AG20443 (cell line): ENCODE results near the gene FAM177A1.
"Not testable (repeated sequence)": the region's sequence is repeated elsewhere in the genome, so short reads cannot be mapped to it uniquely, and the experiment has no call there.

ENCODE experiments used
- DNase-seq: peaks from one replicate; pipeline ENCODE4 v3.0.0; 2012; ENCODE audit warnings: low spot score, mixed read lengths

The FAM177A1 gene

DNA sequence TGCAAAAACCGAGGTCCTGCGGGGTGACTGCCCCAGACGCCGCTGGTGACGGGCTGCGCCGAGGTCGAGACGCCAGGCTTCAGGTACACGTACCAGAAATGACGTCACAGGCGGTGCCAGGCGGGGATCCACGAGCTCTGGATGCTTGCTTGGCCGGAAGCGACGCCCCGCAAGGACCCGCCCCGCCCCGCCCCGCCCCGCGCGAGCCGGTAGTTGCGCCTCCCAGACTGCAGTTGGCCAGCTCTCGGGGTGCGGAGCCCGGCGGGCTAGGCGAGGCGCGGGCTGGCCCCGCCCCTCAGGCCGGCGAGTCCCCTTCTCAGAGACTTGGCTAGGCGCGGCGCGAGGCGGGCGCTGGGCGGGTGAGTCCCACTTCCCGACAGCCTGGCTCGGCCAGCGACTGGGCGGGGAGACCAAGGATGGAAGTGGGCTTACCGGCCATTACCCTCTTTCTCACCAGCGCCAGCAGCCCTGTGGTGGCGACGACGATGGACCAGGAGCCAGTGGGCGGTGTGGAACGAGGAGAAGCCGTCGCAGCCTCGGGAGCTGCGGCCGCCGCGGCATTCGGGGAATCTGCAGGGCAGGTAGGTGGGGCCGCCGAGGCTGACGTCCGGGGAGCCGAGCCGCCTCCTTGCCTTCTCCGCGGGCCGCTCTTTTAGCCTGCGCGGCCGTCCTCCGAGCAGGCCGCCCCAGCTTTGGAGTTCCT lies at the start of gene FAM177A1:
Gene FAM177A1 (plus strand): TSS at position 225 of the 703 bp plus-strand sequence. CDS start 192 bp downstream, at position 417.
- peak; percentile 99 for DNase-seq

GRCh38 chr14:34997762-34998161 lies 48.3 kb upstream of the FAM177A1 start:
- no peak for DNase-seq

GRCh38 chr14:34999500-34999899 lies 46.6 kb upstream of the FAM177A1 start:
- DNase-seq, result no peak

DNA sequence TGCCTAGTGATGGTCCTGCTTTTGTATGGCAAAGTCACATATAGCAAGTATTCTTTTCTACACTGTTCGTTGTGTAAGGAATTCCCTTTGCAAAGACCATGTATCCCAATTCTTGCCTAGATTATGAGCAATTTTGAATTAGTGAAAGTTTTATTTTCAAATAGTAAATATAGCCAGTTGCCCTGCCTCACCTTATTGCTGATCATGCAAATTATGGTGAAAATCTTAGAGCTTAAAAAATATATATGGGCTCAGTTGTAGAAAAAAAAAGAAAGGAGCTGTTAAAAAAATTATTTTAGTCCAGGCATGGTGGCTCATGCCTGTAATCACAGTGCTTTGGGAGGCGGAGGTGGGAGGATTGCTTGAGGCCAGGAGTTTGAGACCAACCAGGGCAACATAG lies 44.5 kb upstream of the FAM177A1 start:
- DNase-seq, result no peak

DNA sequence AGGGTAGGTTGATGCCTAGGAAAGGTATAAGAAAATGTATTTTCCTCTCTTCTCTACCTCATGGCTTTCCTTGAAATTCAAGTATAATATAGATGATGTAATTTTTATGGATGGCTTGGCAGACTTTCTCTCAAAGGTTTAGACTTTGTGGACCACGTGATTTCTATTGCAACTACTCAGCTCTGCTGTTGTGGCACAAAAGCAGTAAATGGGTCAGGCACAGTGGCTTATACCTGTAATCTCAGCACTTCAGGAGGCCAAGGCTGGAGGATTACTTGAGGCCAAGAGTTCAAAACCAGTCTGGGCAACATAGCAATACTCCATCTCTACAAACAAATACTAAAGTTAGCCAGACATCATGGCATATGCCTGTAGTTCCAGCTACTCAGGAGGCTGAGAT lies 41.2 kb upstream of the FAM177A1 start:
- DNase-seq, result no peak

GRCh38 chr14:35016568-35016967 lies 29.5 kb upstream of the FAM177A1 start:
- DNase-seq, result no peak

DNA sequence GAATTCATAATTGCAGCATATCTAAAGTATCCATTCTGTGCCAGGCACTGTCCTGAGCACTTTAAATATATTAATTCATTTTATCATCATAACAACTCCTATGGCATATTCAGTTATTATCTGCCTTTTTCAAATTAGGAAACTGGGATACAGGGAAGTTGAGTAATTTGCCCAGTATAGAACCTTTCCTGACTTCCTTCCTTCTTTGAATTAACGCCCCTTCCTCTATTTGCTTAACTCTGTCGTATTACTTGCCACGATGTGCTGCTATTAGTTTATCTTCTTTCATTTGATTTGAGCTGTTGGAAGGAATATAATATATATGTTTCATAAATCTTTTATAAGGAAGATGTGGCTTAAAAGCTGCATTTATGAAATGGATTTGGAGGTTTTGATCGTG lies 25.4 kb upstream of the FAM177A1 start:
- DNase-seq, result no peak

- DNase-seq, result no peak
Observed at GRCh38 chr14:35028435-35028834, 17.6 kb upstream of the FAM177A1 start.

DNA sequence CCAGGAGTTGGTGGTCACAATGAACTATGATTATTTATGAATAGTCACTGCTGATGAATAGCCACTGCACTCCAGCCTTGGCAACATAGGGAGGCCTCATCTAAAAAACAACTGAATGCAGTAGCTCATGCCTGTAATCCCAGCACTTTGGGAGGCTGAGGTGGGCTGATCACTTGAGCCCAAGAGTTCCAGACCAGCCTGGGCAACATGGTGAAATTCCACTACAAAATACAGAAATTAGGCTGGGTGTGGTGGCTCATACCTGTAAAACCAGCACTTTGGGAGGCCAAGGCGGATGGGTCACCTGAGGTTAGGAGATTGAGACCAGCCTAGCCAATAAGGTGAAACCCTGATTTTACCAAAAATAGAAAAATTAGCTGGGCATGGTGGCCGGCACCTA lies 13.5 kb upstream of the FAM177A1 start:
- DNase-seq, result no peak

DNA sequence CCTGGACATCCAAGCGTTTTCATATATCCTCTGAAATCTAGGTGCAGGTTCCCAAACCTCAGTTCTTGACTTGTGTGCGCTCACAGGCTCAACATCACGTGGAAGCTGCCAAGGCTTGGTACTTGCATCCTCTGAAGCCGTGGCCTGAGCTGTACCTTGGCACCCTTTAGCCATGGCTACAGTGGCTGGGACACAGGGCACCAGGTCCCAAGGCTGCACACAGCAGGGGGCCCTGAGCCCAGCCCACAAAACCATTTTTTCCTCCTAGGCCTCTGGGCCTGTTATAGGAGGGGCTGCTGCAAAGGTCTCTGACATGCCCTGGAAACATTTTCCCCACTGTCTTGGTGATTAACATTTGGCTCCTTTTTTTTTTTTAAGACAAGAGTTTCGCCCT lies 11.6 kb upstream of the FAM177A1 start:
- no peak for DNase-seq

GRCh38 chr14:35034944-35035554 lies 11.0 kb upstream of the FAM177A1 start:
- DNase-seq, result not testable (repeated sequence)

DNA sequence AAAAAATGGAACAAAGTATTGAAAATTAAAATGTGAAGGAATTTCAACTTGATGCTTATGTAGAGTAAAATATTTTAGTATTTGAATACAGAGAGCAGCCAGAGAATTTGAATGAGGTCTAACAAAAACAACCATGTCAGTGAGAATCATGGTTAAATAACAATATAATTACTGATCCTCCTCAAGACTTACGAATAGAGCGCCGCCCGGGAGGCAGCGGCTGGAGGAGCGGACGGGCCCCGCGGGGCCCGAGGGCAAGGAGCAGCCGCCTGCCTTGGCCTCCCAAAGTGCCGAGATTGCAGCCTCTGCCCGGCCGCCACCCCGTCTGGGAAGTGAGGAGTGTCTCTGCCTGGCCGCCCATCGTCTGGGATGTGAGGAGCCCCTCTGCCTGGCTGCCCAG lies 7.8 kb upstream of the FAM177A1 start:
- not testable (repeated sequence) for DNase-seq

- no peak for DNase-seq
Observed at GRCh38 chr14:35042632-35043031, 3.4 kb upstream of the FAM177A1 start.

- no peak for DNase-seq
Observed at GRCh38 chr14:35043046-35043445, 3.0 kb upstream of the FAM177A1 start.

DNA sequence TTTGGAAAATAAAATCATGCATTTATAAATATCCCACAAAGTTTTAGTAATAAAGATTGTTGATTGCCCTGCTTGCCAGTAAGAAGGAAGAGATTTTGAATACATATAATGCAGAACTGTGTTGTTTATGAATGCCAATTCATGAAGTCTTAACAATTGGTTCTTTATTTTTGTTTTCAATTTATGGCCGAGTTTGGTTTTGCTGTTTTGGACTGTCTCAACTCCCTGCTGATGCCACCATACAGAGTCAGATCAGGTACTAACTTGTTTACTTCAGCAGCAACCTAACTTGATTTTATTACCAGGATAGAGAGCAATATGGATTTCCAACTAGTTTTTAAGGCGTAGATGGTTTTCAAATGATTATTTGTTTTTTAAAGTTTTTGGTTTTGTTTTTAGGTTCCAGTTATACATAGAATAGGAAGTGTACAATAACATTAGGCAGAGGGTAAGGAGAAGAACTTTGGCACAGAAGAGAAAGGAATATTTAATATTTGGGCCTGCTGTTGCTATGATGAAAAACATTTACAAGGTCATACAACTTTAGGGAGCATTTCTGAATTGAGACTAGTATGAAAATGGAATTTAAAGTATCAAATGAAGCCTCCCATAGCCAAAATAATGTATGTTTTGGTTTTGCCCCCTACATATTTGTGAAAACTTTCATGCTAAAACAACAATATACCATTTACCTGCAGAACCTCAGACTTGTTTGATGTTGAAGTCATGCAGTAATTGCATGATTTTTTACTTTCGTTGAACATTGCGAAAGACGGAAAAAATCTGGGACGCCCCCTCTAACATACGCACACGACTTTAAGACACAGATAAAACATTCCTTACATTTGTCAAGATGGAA lies 904 bp upstream of the FAM177A1 start:
- peak; percentile 21 for DNase-seq

DNA sequence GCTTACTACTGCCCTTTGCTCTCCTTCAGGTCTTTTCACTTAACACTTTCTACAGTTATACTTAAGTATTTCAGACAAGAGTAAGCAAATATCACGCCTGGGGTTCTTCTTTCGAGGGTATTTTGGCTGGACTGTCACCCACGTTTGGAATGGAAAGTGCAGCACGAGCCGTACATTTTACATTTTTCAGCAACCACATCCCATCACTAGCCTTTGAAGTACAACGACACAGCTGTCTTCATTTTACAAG lies 349 bp upstream of the FAM177A1 start:
- no peak for DNase-seq

- no peak for DNase-seq
Observed at GRCh38 chr14:35046751-35047536, 872 bp downstream of the FAM177A1 start.

DNA sequence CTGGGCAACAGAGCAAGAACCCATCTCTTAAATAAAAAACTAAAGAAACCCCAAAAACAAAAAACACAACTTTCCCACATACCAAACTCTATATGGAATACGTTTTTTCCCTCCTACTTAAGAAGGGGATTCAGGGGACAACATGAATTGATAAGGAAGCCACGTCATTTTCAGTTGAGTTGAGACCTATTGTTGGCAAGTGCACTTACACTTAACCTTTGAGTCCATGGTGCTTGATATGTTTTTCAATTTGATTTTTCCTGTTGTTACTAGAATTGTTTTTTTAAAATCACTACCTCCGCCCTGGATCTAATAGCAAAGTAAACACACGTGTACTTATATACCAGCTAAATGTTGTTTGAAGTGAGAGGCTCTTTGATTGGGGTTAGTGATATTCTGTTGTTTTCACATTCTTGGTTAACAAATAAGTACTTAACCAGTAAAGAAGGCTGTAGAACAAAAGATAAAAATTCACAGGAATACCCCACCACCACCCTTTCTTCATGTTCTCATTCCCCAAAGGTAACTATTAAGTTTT lies 2.0 kb downstream of the FAM177A1 start:
- no peak for DNase-seq

GRCh38 chr14:35050652-35051051 lies 4.6 kb downstream of the FAM177A1 start:
- DNase-seq, result peak; percentile 66

DNA sequence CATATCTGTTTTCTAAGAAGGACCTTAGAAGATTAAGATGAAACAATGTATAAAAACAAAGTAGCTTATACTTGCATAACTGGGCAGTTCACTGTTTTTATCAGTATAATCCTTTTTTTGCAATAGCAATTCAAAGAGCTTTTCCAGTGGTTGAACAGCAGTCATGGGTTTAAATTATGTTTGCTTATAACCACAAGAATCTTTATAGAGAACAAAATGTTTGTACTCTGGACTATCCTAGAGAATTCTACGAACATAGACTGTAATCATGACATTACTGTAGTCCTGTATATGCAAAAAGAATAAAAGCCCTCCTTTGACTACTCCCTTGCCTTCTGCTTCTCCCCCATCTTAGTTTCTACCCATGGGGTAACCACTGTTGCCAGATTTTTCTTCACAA lies 5.7 kb downstream of the FAM177A1 start:
- DNase-seq, result no peak

- no peak for DNase-seq
Observed at GRCh38 chr14:35052637-35053036, 6.6 kb downstream of the FAM177A1 start.

DNA sequence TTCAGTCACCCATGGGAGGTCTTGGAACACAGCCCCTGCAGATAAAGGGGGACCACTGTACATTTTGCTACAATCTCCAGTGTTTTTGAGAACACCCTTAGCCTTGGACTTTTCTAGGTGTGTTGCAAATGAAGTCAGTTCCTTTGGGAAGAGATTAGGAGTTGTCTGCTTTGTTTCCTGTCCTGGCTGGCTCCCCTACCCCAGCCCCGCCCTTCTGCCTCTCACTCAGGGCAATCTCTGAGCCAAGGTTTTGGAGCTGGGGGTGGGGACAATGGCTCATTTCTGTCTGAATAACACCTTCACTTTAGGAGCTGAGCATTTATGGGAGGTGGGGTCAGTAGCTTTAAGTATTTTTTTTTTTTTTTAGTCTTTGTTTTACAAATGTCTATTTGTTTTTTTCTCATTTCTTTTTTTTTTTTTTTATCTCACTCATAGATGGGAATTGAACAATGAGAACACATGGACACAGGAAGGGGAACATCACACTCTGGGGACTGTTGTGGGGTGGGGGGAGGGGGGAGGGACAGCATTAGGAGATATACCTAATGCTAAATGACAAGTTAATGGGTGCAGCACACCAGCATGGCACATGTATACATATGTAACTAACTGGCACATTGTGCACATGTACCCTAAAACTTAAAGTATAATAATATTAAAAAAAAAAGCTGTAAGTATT lies 15.2 kb downstream of the FAM177A1 start:
- DNase-seq, result peak; percentile 42
